Psoas muscle (tissue), 8 donors: ENCODE data around the gene SLC24A4. TPM values are rescaled to one million over a fixed set of nuclear protein-coding genes. Genes with fewer than 3 reads are reported as not detected.

Source experiments
- ATAC-seq, 4 donors: fragments of 200-7000 bp; cut with Tn5 transposase; one replicate each; pipeline ENCODE4 v1.9.1; 2020; ENCODE audit warnings: moderate library complexity in 3 of 4, mild to moderate bottlenecking in 2 of 4
- DNase-seq, 2 donors: peaks; one replicate each; pipeline ENCODE4 v3.0.0-alpha.2; 2020
- H3K27ac ChIP-seq: fragments of 200-600 bp; one replicate; pipeline ENCODE4 v1.8.0; 2022
- H3K27me3 ChIP-seq, 3 donors: fragments of 200-600 bp in 1 of 3; one replicate each; pipeline versions ENCODE4 v1.6.1 to v1.8.0; 2013 to 2022; ENCODE audit warnings: low read length in 2 of 3, mild to moderate bottlenecking in 2 of 3, moderate library complexity in 1 of 3; ENCODE audit not compliant: insufficient read depth in 3 of 3
- H3K36me3 ChIP-seq, 2 donors: fragments of 200-600 bp in 1 of 2; one replicate each; pipeline versions ENCODE4 v1.6.1 to v1.8.0; 2013 to 2022; ENCODE audit warnings: low read depth in 1 of 2, mild to moderate bottlenecking in 1 of 2, moderate library complexity in 1 of 2; ENCODE audit not compliant: insufficient read depth in 1 of 2
- H3K4me1 ChIP-seq: fragments of 200-600 bp; one replicate; pipeline ENCODE4 v1.8.0; 2022
- H3K4me3 ChIP-seq: fragments of 200-600 bp; one replicate; pipeline ENCODE4 v1.8.0; 2022; ENCODE audit warnings: mild to moderate bottlenecking
- H3K9me3 ChIP-seq: fragments of 200-600 bp; one replicate; pipeline ENCODE4 v1.8.0; 2022
- WGBS, 3 donors: extraction: QIAGEN DNeasy Blood & Tissue Kit; methylation state at CpG; one replicate each; pipeline versions ENCODE4 v1.1.6 to v1.1.7; 2013; 5-methylcytosine and 5-hydroxymethylcytosine counted together
- intact Hi-C, 2 donors: fragments of 100-400 bp; cut with DNase I; formaldehyde crosslinking; loops; one replicate each; pipeline versions ENCODE4 v1.11.0 to v1.14.2; 2022
- polyA plus RNA-seq, 3 donors: library from polyadenylated mRNA; stranded (reverse); fragments of 200-250 nt; gene quantifications; one replicate each; pipeline ENCODE4 v1.2.3, GENCODE V29; 2013
- total RNA-seq, 4 donors: library from RNA; stranded (reverse); fragmentation: NEBNext Ultra II Directional in 2 of 4; extraction: Animal tissue kit (Norgen Biotek cat#: 25700) in 2 of 4; gene quantifications; one replicate each; pipeline versions ENCODE4 v1.2.1 to v1.2.4, GENCODE V29; 2021 to 2023
- TF ChIP-seq, protein P1 (sequence below): fragments of 200-600 bp; IDR thresholded peaks from one replicate; pipeline ENCODE4 v1.8.0; 2022; ENCODE audit warnings: antibody characterized with exemption
- donor health status: healthy with polysubstance abuse.
- donor health status: DM: no; HTN: no; CAD: no; lungs with moderate emphysema.
- donor health status: Bipolar disorder and iron deficiency.
- donor health status: healthy.
- donor health status: DM: yes; HTN: yes; CAD: no.
- donor health status: DM: no; HTN: no; CAD: no.
- donor health status: DM: no; HTN: no; CAD: no.
- donor health status: DM: yes; HTN: yes; CAD: no.

Gene SLC24A4
- total and polyA plus RNA-seq, 7 donors = 0.21 to 2.3 (median 0.34) TPM

DNA sequence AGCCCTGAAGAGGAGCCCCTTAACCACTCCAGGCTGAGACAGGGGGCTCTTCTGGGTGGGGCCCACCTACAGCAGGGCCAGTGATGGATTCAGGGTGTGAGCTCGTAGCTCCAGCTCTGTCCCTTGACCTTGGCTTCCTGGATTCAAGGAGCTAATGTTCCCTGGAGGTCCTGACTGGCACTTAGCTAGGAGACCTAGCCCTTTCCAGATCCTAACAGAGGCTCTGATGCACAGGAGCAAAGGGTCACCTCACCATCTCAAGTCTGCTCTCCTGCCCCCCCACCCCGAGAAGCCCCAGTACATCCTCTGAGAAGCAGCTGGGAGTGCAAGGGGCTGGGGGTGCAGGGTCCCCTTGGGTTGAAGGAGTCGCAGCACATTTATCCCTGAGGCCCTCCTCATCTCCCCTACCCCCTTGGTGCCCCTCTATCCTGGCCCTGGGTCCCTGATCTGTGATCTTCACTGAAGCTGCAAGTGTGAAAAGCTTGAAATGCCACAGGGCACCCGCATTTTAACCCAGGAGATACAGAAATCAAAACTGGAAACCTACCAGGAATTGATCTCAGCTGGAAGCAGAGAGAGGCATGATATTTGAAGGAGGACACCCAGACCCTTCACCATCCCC, 193.5 kb downstream of the SLC24A4 start:
- DNase-seq = no peak
- no peaks in the 10 kb centered on the region for H3K4me1 ChIP-seq
- ATAC-seq = no peak
- H3K27ac ChIP-seq = no peak overlapping the region
- intact Hi-C loops = no loop called here
- TF ChIP-seq, protein P1, sequence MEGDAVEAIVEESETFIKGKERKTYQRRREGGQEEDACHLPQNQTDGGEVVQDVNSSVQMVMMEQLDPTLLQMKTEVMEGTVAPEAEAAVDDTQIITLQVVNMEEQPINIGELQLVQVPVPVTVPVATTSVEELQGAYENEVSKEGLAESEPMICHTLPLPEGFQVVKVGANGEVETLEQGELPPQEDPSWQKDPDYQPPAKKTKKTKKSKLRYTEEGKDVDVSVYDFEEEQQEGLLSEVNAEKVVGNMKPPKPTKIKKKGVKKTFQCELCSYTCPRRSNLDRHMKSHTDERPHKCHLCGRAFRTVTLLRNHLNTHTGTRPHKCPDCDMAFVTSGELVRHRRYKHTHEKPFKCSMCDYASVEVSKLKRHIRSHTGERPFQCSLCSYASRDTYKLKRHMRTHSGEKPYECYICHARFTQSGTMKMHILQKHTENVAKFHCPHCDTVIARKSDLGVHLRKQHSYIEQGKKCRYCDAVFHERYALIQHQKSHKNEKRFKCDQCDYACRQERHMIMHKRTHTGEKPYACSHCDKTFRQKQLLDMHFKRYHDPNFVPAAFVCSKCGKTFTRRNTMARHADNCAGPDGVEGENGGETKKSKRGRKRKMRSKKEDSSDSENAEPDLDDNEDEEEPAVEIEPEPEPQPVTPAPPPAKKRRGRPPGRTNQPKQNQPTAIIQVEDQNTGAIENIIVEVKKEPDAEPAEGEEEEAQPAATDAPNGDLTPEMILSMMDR = no peak
- WGBS, 3 donors = 80 to 95% (median 90%) methylated on average over 3 to 4 of the region's 4 CpGs
- no peaks in the 10 kb centered on the region for H3K36me3 ChIP-seq
- H3K27me3 ChIP-seq = peaks cover 0 to 16% (median 11%) of the 10 kb centered on the region in 3 donors
- no peak overlapping the region for H3K4me3 ChIP-seq
- no peaks in the 10 kb centered on the region for H3K9me3 ChIP-seq

DNA sequence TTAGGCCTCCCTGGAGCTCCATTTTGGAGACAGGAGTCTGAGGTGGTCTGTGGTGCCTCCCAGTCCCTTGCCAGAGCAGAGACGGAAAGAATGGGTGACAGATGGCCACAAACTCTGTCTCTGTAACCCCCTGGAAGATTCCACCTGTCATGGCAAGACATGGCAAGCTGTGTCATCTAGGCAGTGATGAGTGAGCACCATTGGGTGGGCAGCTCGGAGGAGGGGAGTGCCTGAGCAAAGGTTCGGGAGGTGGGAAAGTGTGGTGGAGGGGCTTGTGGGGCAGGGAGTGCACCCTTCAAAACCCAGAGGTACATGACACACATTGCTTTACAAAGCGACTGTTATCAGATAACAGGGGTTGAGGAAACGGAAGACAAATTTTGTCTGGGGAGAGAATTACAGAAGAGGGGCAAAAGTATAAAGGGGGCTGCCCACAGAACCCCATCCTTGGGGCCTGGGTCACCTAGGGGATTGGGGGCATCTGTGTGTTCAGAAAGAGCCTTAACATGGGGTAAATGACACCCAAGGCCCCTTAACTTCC, 194.1 kb downstream of the SLC24A4 start:
- Histone ChIP-seq H3K27ac (no peak overlapping the region), H3K9me3 (no peaks in the 10 kb centered on the region), H3K27me3 (peaks cover 0 to 16% (median 11%) of the 10 kb centered on the region in 3 donors), H3K36me3 (no peaks in the 10 kb centered on the region), H3K4me1 (no peaks in the 10 kb centered on the region), H3K4me3 (no peak overlapping the region)
- TF ChIP-seq, protein P1 = no peak
- WGBS, 3 donors = 82 to 90% (median 84%) methylated on average over 5 of the region's 5 CpGs
- intact Hi-C loops = no loop called here
- no peak for ATAC-seq
- DNase-seq = no peak

DNA sequence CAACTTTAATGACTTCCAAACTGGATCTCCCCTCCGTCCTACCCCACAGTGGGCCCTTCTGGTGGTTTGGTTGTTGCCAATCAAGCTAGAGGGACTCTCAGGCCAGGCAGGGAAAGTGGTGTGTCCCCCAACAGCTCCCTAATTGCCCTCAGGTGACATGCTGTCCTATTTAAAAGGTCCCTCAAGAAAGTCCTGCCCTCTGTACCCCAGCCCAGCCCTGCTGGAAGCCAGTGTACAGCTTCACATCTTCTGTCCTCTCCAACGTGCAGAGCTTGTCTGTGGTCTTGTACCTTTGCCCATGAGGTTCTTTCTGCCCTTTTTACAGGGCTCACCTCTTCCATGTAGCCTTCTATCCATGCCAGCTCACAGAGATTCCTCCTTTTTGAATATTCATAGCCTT, 194.8 kb downstream of the SLC24A4 start:
- ATAC-seq (no peak), DNase-seq (no peak)
- Histone ChIP-seq H3K27me3 (peaks cover 0 to 12% (median 11%) of the 10 kb centered on the region in 3 donors), H3K4me3 (no peak overlapping the region), H3K9me3 (no peaks in the 10 kb centered on the region), H3K4me1 (no peaks in the 10 kb centered on the region), H3K27ac (no peak overlapping the region), H3K36me3 (no peaks in the 10 kb centered on the region)
- TF ChIP-seq, protein P1 = no peak
- WGBS, 3 donors = 51 to 79% (median 57%) methylated on average over 2 of the region's 2 CpGs
- intact Hi-C loops = no loop called here

DNA sequence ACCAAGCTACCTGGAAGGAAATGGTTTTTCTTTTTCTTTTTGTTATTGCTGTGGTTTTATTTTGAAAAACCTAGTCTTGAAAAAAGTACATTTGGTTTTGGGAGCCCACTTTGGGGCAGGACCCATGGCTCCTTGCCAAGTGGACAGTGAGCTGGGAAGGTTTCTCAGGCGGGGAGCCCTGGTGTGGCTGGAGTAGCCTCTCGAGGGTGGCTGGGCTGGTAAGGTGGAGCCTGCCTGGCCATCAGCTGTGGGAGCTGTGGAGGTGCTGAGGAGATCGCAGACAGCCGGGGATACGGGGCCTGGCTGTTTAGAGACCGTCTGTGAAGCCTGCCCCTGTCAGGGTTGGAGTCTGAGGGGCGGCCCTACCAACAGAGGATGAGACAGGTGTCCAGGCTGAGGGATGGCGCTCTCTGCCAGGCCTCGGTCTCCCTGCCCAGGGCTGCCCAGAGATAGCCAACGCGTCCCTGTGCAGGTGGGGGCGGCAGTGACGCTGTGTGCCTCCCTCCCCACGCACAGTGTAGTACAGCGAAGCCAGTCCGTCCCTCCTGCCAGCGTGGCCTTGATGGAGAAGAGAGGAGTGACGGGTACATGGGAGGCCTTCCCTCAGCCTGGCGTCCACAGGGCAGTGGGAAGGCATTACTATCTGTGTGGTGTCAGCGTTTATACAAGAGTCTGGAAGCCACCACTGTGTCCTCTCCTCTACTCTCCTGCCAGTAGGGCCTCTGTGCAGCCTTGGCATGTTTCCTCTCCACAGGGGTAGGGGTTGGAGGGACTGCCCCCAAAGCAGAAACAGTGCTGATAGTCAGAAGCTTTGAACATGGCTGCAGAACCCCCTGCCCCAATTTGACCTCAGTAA, 196.5 kb downstream of the SLC24A4 start:
- no peak for ATAC-seq
- intact Hi-C loops = no loop called here
- no peak overlapping the region for H3K27ac ChIP-seq

More for the DNA sequence above, 196.5 kb downstream of the SLC24A4 start:
- H3K36me3 ChIP-seq = no peaks in the 10 kb centered on the region
- 68 to 86% (median 80%) methylated on average over 20 of the region's 20 CpGs for WGBS, 3 donors
- no peaks in the 10 kb centered on the region for H3K4me1 ChIP-seq
- H3K4me3 ChIP-seq = no peak overlapping the region
- TF ChIP-seq, protein P1 = no peak
- H3K27me3 ChIP-seq = peaks cover 0 to 5% (median 4%) of the 10 kb centered on the region in 3 donors
- H3K9me3 ChIP-seq = no peaks in the 10 kb centered on the region
- DNase-seq = no peak
